Head of caudate nucleus (tissue), 42 donors: Measurements from ENCODE around the gene KMT2E.
"Not testable (repeated sequence)": the region's sequence is repeated elsewhere in the genome, so short reads cannot be mapped to it uniquely, and the experiment has no call there.

Experiments
- DNase-seq, 42 donors: peaks; one replicate each; pipeline versions ENCODE4 v3.0.0 to v3.0.0-alpha.2; 2020 to 2021; ENCODE audit warnings: mixed read lengths in 7 of 42
- intact Hi-C: fragments of 100-400 bp; cut with DNase I; formaldehyde crosslinking; loops from one replicate; pipeline ENCODE4 v1.15.0; 2022

Gene KMT2E, protein sequence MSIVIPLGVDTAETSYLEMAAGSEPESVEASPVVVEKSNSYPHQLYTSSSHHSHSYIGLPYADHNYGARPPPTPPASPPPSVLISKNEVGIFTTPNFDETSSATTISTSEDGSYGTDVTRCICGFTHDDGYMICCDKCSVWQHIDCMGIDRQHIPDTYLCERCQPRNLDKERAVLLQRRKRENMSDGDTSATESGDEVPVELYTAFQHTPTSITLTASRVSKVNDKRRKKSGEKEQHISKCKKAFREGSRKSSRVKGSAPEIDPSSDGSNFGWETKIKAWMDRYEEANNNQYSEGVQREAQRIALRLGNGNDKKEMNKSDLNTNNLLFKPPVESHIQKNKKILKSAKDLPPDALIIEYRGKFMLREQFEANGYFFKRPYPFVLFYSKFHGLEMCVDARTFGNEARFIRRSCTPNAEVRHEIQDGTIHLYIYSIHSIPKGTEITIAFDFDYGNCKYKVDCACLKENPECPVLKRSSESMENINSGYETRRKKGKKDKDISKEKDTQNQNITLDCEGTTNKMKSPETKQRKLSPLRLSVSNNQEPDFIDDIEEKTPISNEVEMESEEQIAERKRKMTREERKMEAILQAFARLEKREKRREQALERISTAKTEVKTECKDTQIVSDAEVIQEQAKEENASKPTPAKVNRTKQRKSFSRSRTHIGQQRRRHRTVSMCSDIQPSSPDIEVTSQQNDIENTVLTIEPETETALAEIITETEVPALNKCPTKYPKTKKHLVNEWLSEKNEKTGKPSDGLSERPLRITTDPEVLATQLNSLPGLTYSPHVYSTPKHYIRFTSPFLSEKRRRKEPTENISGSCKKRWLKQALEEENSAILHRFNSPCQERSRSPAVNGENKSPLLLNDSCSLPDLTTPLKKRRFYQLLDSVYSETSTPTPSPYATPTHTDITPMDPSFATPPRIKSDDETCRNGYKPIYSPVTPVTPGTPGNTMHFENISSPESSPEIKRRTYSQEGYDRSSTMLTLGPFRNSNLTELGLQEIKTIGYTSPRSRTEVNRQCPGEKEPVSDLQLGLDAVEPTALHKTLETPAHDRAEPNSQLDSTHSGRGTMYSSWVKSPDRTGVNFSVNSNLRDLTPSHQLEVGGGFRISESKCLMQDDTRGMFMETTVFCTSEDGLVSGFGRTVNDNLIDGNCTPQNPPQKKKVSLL (N-terminal part only)

DNA sequence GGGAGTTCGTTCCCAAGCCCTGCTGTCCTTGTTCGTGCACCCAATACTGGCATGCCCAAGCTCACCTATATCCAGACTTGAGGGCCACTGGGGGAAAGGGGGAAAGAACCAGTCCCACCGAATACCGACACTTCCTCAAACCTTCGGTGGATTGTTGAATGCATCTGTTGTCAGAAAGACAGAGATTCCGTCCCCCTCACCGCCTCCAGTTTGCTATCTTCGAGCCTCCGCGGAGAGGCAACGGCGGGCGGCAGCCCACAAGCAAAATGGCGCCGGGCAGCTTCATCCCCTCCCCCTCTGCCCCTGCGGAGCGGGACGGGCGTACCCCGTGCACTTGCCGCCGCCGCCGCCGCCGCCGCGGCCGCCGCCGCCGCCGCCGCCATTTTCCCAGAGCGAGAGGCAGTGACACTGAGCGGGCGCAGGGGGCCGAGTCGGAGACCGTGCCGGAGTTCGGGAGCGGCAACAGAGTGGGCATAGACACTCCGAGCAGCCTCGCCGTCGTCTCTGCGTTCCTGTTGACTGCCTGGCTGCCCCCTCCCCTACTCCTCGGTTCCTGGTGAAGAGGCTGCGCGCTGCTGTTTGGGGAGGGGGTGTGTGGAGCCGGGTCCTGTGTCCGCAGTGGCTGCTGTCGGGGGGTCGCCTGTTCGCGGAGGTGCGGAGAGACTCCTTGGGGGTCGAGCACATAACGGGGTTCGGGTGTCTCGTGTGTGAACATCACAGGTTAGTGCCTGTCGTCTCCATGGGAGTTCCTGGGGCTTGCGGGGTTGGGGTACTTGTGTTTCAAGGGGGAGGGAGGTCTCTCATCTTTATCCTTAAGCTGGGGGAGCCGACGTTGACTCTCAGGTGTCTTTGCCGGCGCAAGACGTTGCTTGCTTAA lies at the start of gene KMT2E:
Gene KMT2E, plus strand, starts transcription at position 390 of the 877 bp plus-strand sequence. CDS start 26,748 bp downstream, outside the sequence.
- intact Hi-C loops, result loop anchor here (1.0 kb wide), 1 partner anchor 31 kb away; no protein-coding TSS in a partner anchor
- peak; percentile 70 to 95 (median 89) for DNase-seq

DNA sequence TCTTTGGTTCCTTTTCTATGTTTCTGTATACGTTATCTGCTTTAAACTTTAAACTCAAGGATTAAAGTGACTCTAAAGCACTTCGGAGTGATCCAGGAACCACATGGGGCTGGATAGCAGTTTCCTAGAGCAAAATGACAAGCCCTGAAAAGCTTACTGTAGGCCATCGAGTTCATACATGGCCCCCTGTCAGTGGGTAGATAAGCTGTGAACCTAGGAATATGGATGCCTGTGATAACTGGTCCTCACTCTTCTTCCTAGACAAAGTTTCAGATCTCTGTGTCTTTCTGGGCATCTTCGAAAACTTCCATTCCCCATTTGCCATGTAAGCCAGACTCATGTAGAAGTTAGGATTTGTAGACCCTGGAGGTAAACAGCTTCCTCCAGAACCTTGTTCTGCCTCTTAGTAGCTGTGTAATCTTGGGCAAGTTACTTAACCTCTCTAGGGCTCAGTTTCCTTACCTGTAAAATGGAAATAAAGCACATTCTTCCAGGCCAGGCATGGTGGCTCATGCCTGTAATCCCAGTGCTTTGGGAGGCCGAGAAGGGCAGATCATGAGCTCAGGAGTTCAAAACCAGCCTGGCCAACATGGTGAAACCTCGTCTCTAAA lies 49.3 kb upstream of the KMT2E start:
- DNase-seq, result no peak
- intact Hi-C loops, result no loop called here

DNA sequence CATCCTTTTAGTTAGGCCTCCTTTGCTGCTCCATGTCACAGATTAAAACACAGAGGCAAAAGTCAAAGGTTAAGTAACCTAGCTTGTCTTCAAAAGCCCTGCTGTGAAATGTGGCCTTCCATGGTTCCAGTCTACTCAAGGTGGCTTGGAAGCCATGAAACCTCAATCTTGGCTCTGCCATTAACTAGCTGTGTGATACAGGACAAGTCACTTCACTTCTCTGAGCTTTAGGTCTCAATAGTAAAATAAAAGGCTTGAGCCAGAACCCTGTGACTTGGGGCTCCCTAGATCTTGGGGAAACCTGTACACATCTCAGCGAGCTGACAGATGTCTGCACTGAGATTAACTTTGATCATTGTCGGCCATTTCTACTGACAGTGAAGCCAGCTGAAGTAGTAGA lies 48.0 kb upstream of the KMT2E start:
- no peak for DNase-seq
- intact Hi-C loops, result no loop called here

DNA sequence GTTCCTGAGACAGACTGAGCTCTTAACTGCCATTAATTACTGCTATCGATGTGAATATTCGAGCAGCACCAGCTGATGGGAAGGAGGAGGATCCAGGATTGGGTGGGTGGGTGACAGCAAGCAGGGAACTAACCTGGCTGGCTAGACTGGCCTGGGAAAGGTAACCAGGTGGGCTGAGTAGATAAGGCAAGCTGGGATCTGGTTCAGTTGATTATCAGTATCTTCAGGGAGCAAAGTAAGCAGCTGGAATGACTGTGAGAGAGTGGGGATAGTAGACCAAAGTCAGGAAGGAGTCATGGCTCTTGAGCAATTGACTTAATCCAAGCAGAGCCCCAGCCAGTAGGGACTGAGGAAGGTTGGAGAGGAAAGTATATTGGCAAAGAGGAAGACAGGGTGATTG lies 46.9 kb upstream of the KMT2E start:
- intact Hi-C loops, result no loop called here
- DNase-seq, result no peak

DNA sequence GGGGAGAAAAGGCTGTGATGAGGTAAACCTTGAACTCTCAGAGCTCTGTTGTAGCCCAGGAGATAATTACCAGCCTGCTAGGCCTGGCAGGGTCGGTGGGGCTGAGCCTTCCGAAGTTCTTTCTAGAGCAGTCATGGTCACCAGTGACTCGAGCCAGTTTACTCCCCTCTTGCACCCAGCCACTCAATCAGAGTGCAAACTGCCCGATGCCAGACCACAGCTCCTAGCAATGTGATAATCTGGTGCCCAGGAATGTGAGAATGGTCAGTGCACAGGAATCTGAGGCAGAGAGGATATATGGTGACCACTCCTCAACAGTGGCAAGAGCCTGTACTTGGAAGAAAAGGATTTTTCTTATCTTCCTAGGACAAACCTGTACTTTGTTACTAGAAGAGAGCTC lies 46.4 kb upstream of the KMT2E start:
- intact Hi-C loops, result no loop called here
- DNase-seq, result no peak

DNA sequence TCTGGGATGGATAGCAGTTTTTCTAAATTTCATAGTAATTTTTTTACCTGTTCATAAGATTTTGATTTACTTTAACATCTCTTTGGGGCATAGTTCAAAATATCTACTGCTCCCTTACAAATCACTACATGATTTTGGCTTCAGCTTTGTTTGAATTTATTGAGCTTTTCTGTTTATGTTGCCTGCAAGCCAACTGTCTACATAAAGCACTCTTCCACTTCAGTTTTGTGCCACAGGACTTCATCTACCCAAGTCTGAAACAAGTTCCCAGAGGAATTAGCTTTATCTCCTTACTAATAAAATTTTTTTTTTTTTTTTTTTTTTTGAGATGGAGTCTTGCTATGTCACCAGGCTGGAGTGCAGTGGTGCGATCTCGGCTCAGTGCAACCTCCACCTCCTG lies 45.4 kb upstream of the KMT2E start:
- no peak for DNase-seq
- intact Hi-C loops, result no loop called here

DNA sequence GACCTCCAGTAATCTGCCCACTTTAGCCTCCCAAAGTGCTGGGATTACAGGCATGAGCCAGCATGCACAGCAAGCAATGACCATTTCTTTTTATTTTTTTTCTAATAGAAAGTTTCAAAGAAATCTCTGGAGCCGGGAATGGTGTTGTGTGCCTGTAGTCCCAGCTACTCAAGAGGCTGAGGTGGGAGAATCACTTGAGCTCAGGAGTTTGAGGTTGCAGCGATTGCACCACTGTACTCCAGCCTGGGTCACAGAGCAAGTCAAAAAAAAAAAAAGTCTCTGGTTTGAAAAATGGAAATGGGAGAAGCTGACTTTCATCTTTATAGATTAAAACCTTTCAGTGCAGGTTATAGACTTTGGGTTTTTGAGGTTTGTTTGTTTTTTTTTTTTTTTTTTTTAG lies 44.8 kb upstream of the KMT2E start:
- intact Hi-C loops, result no loop called here
- no peak for DNase-seq

DNA sequence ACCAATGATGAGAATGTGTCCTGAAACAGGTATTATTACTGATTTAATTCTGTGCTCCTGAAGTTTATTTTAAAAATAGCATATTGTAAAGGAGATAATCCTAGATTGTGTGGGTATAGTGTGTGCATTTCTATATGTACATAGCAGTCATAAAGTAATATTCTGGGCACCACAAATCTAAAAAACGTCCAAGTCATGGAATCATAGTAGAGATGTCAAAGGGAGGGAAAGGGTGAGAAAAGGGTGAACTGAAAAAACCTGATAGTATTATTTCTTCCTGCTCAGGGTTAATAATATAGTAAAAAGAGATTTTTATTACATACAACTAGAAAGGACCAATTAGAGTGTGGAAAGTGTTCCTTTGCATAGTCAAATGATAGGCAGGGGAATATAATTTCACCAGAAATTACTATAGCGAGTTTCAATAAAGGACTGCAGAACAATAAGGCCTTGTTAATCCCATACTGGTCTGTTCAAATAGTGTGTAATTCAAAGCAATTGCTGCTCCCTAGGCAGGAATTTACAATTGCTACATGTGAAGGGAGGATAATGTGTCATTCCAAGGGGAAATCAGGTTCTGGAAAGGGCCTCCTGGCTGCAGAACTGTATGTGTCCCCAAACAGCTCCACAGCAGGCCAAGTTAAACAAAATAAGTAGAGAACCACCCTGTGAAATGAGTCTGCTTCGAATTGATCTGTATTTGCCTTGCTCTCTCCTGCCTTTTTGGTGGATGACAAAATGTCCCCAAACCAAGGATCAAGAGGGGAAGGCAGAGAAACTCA lies 42.5 kb upstream of the KMT2E start:
- no peak for DNase-seq
- intact Hi-C loops, result no loop called here

DNA sequence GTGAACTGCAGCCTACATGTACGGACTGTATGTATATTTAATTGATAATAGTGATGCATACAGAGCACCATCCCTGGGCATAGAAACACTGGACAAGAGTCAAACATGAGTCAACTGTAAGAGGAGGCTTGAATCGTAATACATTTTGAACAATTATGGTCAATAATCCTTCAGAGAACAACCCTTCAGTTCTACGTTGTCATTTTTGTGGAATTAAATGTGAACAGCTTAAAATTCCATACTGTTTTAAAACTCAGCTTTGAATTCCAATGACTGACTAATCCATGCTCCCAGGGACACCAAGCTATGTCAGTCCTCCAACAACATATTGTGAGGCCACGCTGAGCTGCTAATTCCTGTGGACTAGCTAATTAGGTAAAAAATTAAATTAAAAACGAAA lies 41.5 kb upstream of the KMT2E start:
- intact Hi-C loops, result no loop called here

DNA sequence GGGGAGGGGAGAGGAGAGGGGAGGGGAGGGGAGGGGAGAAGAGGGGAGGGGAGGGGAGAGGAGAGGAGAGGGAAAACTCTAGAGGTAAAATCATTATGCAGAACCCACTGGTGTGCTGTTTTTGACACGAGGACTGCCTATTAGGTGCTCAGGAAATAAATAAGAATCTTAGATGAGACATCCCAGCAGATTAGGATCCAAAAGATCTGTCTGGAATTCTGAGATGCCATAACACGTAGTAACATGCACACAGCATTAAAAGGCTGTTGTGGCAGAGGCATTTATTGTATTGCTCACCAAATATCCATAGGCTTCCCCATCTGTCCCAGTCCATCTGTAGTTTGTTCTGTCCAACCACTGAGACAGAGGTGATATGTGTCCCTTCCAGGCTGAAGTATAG lies 40.8 kb upstream of the KMT2E start:
- no peak for DNase-seq
- intact Hi-C loops, result no loop called here

More for the DNA sequence above, 41.5 kb upstream of the KMT2E start:
- DNase-seq, result no peak

DNA sequence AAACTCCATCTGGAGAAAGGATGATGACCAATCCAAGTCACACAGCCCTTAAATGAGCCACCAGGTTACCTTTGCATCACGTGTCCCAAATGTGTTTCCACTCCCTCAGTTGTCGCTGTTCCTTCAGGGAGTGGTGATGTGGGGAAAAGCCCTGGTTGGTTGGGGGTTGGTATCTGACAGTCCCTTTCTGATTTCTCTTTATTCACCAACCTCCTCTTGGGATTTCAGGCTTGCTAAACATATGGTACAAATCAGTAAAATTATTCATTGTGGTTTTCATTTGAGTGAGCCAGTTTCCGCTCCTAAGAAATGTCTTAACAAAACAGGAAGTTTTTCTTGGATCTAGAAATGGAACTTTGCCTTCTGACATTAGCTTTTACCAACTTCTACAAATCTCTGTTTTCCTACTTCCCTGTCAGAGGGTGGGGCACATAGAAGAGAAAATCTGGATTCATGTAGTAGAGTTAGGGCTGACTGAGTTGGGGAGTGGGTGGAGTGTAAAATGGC lies 40.0 kb upstream of the KMT2E start:
- intact Hi-C loops, result no loop called here
- no peak for DNase-seq

DNA sequence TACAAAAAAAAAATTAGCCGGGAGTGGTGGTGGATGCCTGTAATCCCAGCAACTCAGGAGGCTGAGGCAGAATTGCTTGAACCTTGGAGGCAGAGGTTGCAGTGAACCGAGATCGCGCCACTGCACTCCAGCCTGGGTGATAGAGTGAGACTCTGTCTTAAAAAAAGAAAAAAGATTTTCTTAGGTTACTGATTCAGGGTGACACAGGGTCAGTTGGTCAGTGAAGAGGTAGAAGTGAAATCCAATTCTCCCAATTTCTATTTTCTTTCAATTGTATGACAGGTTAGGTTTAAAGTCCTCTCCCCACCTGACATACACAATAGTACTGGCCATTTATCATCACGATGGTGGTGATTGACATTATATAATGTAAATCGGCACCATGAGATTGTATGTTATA lies 38.5 kb upstream of the KMT2E start:
- intact Hi-C loops, DNase-seq: not testable (repeated sequence)

DNA sequence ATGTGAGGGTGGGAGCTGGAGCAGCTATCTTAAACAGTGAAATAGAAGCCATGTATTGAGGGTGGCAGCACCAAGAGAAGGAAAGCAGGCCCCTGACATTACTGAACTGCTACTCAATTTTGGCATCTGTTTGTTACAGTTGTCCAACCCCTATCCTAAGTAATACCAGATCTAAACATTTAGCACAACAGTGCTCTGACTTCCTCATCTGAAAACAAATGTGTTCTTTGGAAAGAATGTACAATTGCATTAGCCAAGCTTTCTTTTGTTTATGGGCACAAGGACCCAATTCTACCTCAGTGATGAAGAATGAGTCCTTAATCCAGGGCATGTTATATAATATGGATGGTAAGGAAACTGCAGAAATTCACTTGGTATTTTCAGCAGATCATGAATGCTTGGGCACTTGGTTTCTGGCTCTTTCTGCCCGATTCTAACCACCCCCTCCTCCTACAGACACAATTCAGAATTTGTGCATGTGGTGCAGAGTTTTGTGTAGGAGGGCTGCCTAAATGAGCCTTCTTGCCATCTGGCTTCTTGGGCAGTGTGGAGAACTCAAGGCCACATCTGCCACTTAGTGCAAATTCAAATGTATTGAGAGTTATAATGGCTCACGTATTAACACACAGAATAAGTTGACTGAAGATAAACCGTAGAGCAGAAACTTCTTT lies 36.9 kb upstream of the KMT2E start:
- intact Hi-C loops, result no loop called here
- DNase-seq, result no peak

DNA sequence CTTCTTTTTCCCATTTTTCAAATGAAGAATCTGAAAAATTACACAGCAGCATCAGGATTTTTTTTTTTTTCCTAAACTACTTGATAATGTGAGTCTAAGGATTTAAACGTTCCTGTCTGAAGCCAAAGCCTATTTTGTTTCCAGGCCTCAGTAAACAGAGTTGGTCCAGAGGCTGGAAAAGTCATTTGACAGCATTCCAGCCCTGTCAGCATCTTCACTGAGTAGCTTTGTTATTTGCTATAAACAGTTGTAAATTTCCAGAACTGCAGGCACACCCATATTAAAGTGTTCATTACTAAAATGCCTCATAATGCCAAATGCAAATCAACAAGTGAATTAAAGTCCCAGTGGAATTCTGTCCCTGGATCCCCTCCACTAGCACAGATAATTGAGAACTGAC lies 35.5 kb upstream of the KMT2E start:
- intact Hi-C loops, result no loop called here
- peak in 12 of 42 donors; percentile 25 to 70 (median 42) for DNase-seq

DNA sequence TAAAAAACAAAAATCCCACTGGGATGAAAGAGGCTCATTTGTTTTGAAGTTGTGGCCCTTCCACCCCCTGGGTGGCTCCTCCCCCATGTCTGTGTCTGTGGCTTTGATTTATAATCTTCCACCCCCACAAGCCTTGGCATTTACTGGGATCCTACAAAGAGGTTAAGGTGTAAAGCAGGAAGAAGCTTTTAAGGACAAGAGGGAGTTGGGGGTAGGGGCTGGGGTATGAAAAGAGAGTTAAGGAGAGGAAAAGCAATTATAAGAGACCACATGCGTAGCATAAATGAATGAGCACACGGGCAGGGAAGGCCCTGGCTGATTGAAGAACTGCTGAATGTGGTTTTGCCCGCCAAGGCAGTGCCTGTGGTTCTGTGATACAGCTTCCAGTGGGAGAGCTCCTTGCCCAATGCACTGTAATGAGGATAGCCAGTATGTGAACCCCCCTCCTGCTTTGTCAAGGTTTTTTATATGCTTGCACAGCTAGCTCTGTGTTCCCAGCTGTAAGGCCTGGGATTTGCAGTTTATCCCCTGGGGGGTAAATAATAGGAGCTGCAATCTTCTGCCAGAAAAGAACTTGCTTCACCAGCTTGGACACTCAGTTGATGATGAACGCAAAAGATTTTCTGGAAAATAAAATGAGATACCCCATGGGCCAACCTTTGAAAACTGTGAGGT lies 34.7 kb upstream of the KMT2E start:
- intact Hi-C loops, result no loop called here
- DNase-seq, result peak in 3 of 42 donors; percentile 21 to 31 (median 29)

DNA sequence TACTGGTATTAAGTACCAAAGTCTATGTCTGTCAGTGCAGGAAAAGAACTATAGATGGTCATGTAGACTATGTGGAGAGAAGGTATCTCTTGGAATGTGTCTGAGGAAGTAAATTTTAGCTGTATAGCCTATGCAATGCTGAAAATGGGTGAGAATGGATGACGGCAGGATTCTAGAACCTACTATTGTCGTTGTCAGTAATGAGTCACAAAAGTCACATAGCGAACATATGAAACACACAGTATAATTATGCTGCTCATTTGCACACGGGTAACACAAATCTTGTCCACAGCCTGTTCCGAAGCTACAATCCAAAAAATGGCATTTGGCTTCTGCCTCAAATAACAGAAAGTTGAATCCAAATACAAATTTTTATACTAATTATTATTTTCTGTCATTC lies 33.6 kb upstream of the KMT2E start:
- no peak for DNase-seq
- intact Hi-C loops, result no loop called here
